HCT116 (cell line): Measurements from ENCODE around the gene ZNF554. TPM values are rescaled to one million over a fixed set of nuclear protein-coding genes. Genes with fewer than 3 reads are reported as not detected.

ENCODE experiments used
- ATAC-seq: fragments of 200-7000 bp; cut with Tn5 transposase; 2 replicates; pipeline ENCODE4 v1.9.1; 2020; ENCODE audit warnings: mild to moderate bottlenecking, moderate library complexity
- BruUV-seq: library from RNA; stranded (reverse); fragments of 400-500 nt; replicated peaks from 2 replicates; lab custom pipeline; 2021; lab: Mats Ljungman, UMichigan
- CTCF ChIA-PET: fragments of 300-600 bp; sonication (Branson Sonifier 250); formaldehyde crosslinking; loops from one replicate; lab custom pipeline; 2021; ENCODE audit warnings: antibody characterized with exemption; lab: Charles Lee
- POLR2A ChIA-PET: fragments of 300-600, 350-600 bp; sonication (Branson Sonifier 250); formaldehyde crosslinking; loops from one replicate; lab custom pipeline; 2021; ENCODE audit warnings: antibody characterized with exemption; lab: Charles Lee
- RAD21 ChIA-PET, 2 experiments: fragments of 300-600 bp; sonication (Branson Sonifier 250); formaldehyde crosslinking; loops; one replicate each; lab custom pipeline; 2023; ENCODE audit warnings: low total read pairs in 2 of 2; ENCODE audit not compliant: uncharacterized antibody in 2 of 2, unreplicated experiment in 2 of 2, low non-redundant PET in 1 of 2; lab: Charles Lee
- DNase-seq: peaks from one replicate; pipeline ENCODE4 v3.0.0-alpha.2; 2010; ENCODE audit warnings: low read depth, low spot score
- H2AFZ ChIP-seq: fragments of 200-600 bp; shearing (Covaris generic), sonication (generic); 2 replicates; pipeline ENCODE4 v1.6.1; 2017; ENCODE audit warnings: low read depth, mixed run types, mixed read lengths, antibody characterized with exemption, low read length; ENCODE audit not compliant: poor library complexity, severe bottlenecking
- H3K27ac ChIP-seq: 2 replicates; pipeline ENCODE4 v1.5.1; 2012; ENCODE audit warnings: low read depth, low read length
- H3K27me3 ChIP-seq: fragments of 200-600 bp; sonication (generic); 2 replicates; pipeline ENCODE4 v1.6.1; 2016; ENCODE audit warnings: mixed run types, low read length, mixed read lengths; ENCODE audit not compliant: insufficient read depth
- H3K36me3 ChIP-seq, 2 experiments: fragments of 200-500 bp in 1 of 2; fragments of 200-600 bp in 1 of 2; sonication (Bioruptor generic) in 1 of 2; sonication (generic) in 1 of 2; 2 replicates each; pipeline versions ENCODE4 v1.5.1 to v1.6.1; 2014 to 2016; ENCODE audit warnings: low read length in 2 of 2, inconsistent platforms in 1 of 2, mixed read lengths in 1 of 2, mixed run types in 1 of 2; ENCODE audit not compliant: insufficient read depth in 2 of 2, control insufficient read depth in 1 of 2
- H3K4me1 ChIP-seq, 2 experiments: fragments of 200-600 bp in 1 of 2; sonication (generic) in 1 of 2; 2 replicates each; pipeline versions ENCODE4 v1.5.1 to v1.6.1; 2012 to 2017; ENCODE audit warnings: low read length in 2 of 2, inconsistent platforms in 1 of 2, mild to moderate bottlenecking in 1 of 2, mixed read lengths in 1 of 2, mixed run types in 1 of 2, moderate library complexity in 1 of 2; ENCODE audit not compliant: insufficient read depth in 2 of 2, control insufficient read depth in 1 of 2
- H3K4me2 ChIP-seq: fragments of 200-600 bp; sonication (generic); 2 replicates; pipeline ENCODE4 v1.6.1; 2017; ENCODE audit warnings: mixed run types, low read length, mixed read lengths
- H3K4me3 ChIP-seq, 2 experiments: fragments of 200-600 bp in 1 of 2; sonication (generic) in 1 of 2; replicated peaks in 1 of 2; 2 replicates each; pipeline ENCODE4 v1.5.1; 2011 to 2016; ENCODE audit warnings: low read length in 2 of 2, control low read depth in 1 of 2, low read depth in 1 of 2, mild to moderate bottlenecking in 1 of 2, mixed read lengths in 1 of 2, mixed run types in 1 of 2
- H3K79me2 ChIP-seq: fragments of 200-600 bp; sonication (generic); 2 replicates; pipeline ENCODE4 v1.6.1; 2017; ENCODE audit warnings: mild to moderate bottlenecking, mixed run types, low read length, moderate library complexity, mixed read lengths; ENCODE audit not compliant: insufficient read depth
- H3K9ac ChIP-seq: fragments of 200-600 bp; sonication (generic); 2 replicates; pipeline ENCODE4 v1.6.1; 2016; ENCODE audit warnings: low read length, mixed read lengths
- H3K9me2 ChIP-seq: fragments of 200-600 bp; sonication (generic), shearing (Covaris generic); 2 replicates; pipeline ENCODE4 v1.6.1; 2017; ENCODE audit warnings: mixed run types, mild to moderate bottlenecking, moderate library complexity; ENCODE audit not compliant: insufficient read depth
- H3K9me3 ChIP-seq, 2 experiments: fragments of 200-500 bp in 1 of 2; fragments of 200-600 bp in 1 of 2; sonication (Bioruptor generic) in 1 of 2; sonication (generic) in 1 of 2; 2 replicates each; pipeline ENCODE4 v1.6.1; 2014 to 2017; ENCODE audit warnings: low read length in 2 of 2, mixed read lengths in 2 of 2, inconsistent platforms in 1 of 2, low read depth in 1 of 2, mild to moderate bottlenecking in 1 of 2, mixed run types in 1 of 2, moderate library complexity in 1 of 2; ENCODE audit not compliant: control insufficient read depth in 1 of 2, insufficient read depth in 1 of 2
- H4K20me1 ChIP-seq: fragments of 200-600 bp; sonication (generic), shearing (Covaris generic); 2 replicates; pipeline ENCODE4 v1.6.1; 2017; ENCODE audit warnings: mixed run types, mild to moderate bottlenecking, moderate library complexity; ENCODE audit not compliant: insufficient read depth
- EGR1 ChIP-seq: IDR thresholded peaks from 2 replicates; pipeline ENCODE4 v1.6.1; 2012; ENCODE audit warnings: low read depth
- EZH2 ChIP-seq: fragments of 200-600 bp; sonication (generic); IDR thresholded peaks from 2 replicates; pipeline ENCODE4 v1.6.1; 2017; ENCODE audit warnings: antibody characterized with exemption, mixed run types
- JUND ChIP-seq: IDR thresholded peaks from 2 replicates; pipeline ENCODE4 v1.6.1; 2012
- POLR2A ChIP-seq: IDR thresholded peaks from 2 replicates; pipeline ENCODE4 v1.7.0; 2011; ENCODE audit warnings: borderline replicate concordance; ENCODE audit not compliant: insufficient read depth, insufficient read length; ENCODE audit errors: extremely low read depth
- RAD21 ChIP-seq: IDR thresholded peaks from 2 replicates; pipeline ENCODE4 v1.6.1; 2012; ENCODE audit warnings: low read depth, mild to moderate bottlenecking
- SP1 ChIP-seq: IDR thresholded peaks from 2 replicates; pipeline ENCODE4 v1.6.1; 2012; ENCODE audit warnings: low read depth
- TCF7L2 ChIP-seq: IDR thresholded peaks from 2 replicates; pipeline ENCODE4 v1.7.0; 2011; ENCODE audit warnings: borderline replicate concordance, inconsistent platforms; ENCODE audit not compliant: insufficient read depth, insufficient read length; ENCODE audit errors: extremely low read depth
- ZBTB33 ChIP-seq: IDR thresholded peaks from 2 replicates; pipeline ENCODE4 v1.6.1; 2011; ENCODE audit warnings: mild to moderate bottlenecking, low read length, moderate library complexity; ENCODE audit not compliant: insufficient replicate concordance; ENCODE audit errors: extremely low read depth
- ZFX ChIP-seq: fragments of 450-650 bp; IDR thresholded peaks from 2 replicates; pipeline ENCODE4 v1.6.1; 2017
- intact Hi-C: fragments of 100-400 bp; cut with micrococcal nuclease; formaldehyde crosslinking; loops from 2 replicates; pipeline ENCODE4 v1.10.0; 2022
- total RNA-seq: library from RNA; stranded (reverse); gene quantifications from one replicate; pipeline ENCODE4 v1.2.1, GENCODE V29; 2021; ENCODE audit not compliant: unreplicated experiment

Gene ZNF554
- total RNA-seq, 1 experiment from 2014 or later = 4.0 TPM

- Histone ChIP-seq H3K27me3 (no peaks in the 10 kb centered on the region), H3K9me2 (no peaks in the 10 kb centered on the region), H3K79me2 (no peaks in the 10 kb centered on the region), H3K4me1 (peaks cover 3 to 9% of the 10 kb centered on the region in 2 experiments; a peak in 3 of 4 replicates), H4K20me1 (no peaks in the 10 kb centered on the region), H3K4me3 (no peak overlapping the region), H3K9me3 (no peaks in the 10 kb centered on the region), H3K36me3 (peaks cover 2 to 20% of the 10 kb centered on the region in 2 experiments; a peak in 3 of 4 replicates), H3K27ac (no peak overlapping the region), H3K9ac (no peak overlapping the region), H3K4me2 (no peak overlapping the region), H2AFZ (no peak overlapping the region)
- ATAC-seq = no peak
- TF ChIP-seq EZH2 (no peak), POLR2A (no peak), JUND (no peak), EGR1 (no peak), SP1 (no peak), RAD21 (no peak), TCF7L2 (no peak), ZBTB33 (no peak), ZFX (no peak)
- CTCF ChIA-PET = no interaction called here
- no peak for DNase-seq
- intact Hi-C loops = no loop called here
- no TSS peak for BruUV-seq
- POLR2A ChIA-PET = no interaction called here
- RAD21 ChIA-PET = no interaction called here
These were observed 6.2 kb upstream of the ZNF554 start for GRCh38 chr19:2813235-2814160.
